K562 (cell line): ENCODE measurements around the gene NOP58. TPM values are rescaled to one million over a fixed set of nuclear protein-coding genes. Genes with fewer than 3 reads are reported as not detected.

Source experiments
- ATAC-seq: fragments of 200-7000 bp; cut with Tn5 transposase; 3 replicates; pipeline ENCODE4 v1.9.1; 2020; ENCODE audit warnings: moderate library complexity
- Bru-seq: library from RNA; stranded (reverse); fragments of 400-500 nt; gene quantifications from one replicate; lab custom pipeline; 2021; lab: Mats Ljungman, UMichigan
- BruChase-seq, 2 experiments: library from RNA; stranded (reverse); fragments of 400-500 nt; gene quantifications; one replicate each; lab custom pipeline; 2021; lab: Mats Ljungman, UMichigan
- BruUV-seq: library from RNA; stranded (reverse); fragments of 400-500 nt; replicated peaks from 2 replicates; lab custom pipeline; 2021; lab: Mats Ljungman, UMichigan
- CTCF ChIA-PET: fragments of 300-600 bp; formaldehyde crosslinking; extraction: SDS; loops from one replicate; lab custom pipeline; 2021; ENCODE audit warnings: low intra/inter-chr PET ratio; lab: Yijun Ruan, JAX
- POLR2A ChIA-PET: fragments of 300-600, 350-650 bp; sonication (Branson Sonifier 250); formaldehyde crosslinking; extraction: SDS; loops from one replicate; lab custom pipeline; 2021; ENCODE audit warnings: antibody characterized with exemption, inconsistent platforms; lab: Yijun Ruan, JAX
- DNase-seq, 4 experiments: peaks; one replicate each; pipeline versions ENCODE4 v3.0.0 to v3.0.0-alpha.2; 2011 to 2018; ENCODE audit warnings: low spot score in 3 of 4, mixed read lengths in 3 of 4; ENCODE audit errors: extremely low read depth in 1 of 4
- FAIRE-seq: peaks from 2 replicates; lab custom pipeline; 2011; peaks lifted over from hg19 to GRCh38; lab: Jason Lieb, UNC
- H2AFZ ChIP-seq: 2 replicates; pipeline ENCODE4 v1.6.0; 2011; ENCODE audit warnings: low read depth, low read length, control low read depth, inconsistent platforms
- H3K27ac ChIP-seq: fragments of 200-600 bp; 3 replicates; pipeline ENCODE4 v1.8.0; 2011; ENCODE audit warnings: low read depth, mild to moderate bottlenecking, control low read depth, inconsistent platforms, low read length, moderate library complexity, mixed read lengths; ENCODE audit errors: extremely low read depth
- H3K27me3 ChIP-seq, 2 experiments: fragments of 300-600 bp in 1 of 2; 2 replicates in 1 of 2; 3 replicates in 1 of 2; pipeline versions ENCODE4 v1.6.0 to v1.8.0; 2011; ENCODE audit warnings: inconsistent platforms in 2 of 2, low read length in 2 of 2, mild to moderate bottlenecking in 1 of 2, mixed read lengths in 1 of 2, moderate library complexity in 1 of 2; ENCODE audit not compliant: control insufficient read depth in 2 of 2, insufficient read depth in 2 of 2
- H3K36me3 ChIP-seq: fragments of 300-600 bp; 3 replicates; pipeline ENCODE4 v1.8.0; 2011; ENCODE audit warnings: mild to moderate bottlenecking, low read length, inconsistent platforms; ENCODE audit not compliant: control insufficient read depth, insufficient read depth
- H3K4me1 ChIP-seq, 2 experiments: fragments of 200-600 bp in 1 of 2; replicated peaks in 1 of 2; 2 replicates in 1 of 2; 3 replicates in 1 of 2; pipeline versions ENCODE4 v1.5.1 to v1.8.0; 2011; ENCODE audit warnings: inconsistent platforms in 2 of 2, low read length in 2 of 2, mild to moderate bottlenecking in 1 of 2, mixed read lengths in 1 of 2, moderate library complexity in 1 of 2; ENCODE audit not compliant: control insufficient read depth in 2 of 2, insufficient read depth in 2 of 2
- H3K4me2 ChIP-seq: 2 replicates; pipeline ENCODE4 v1.6.1; 2011; ENCODE audit warnings: low read length, control low read depth, inconsistent platforms, mixed read lengths; ENCODE audit not compliant: insufficient read depth
- H3K4me3 ChIP-seq: fragments of 200-600 bp; sonication (generic), shearing (Covaris generic); 2 replicates; pipeline ENCODE4 v1.5.1; 2016; ENCODE audit warnings: control low read depth, inconsistent platforms
- H3K79me2 ChIP-seq: fragments of 200-600 bp; 3 replicates; pipeline ENCODE4 v1.8.0; 2011; ENCODE audit warnings: low read length, inconsistent platforms; ENCODE audit not compliant: control insufficient read depth, insufficient read depth
- H3K9ac ChIP-seq, 2 experiments: 2 replicates each; pipeline versions ENCODE4 v1.6.0 to v1.6.1; 2011; ENCODE audit warnings: low read depth in 2 of 2, low read length in 2 of 2, control low read depth in 1 of 2, inconsistent platforms in 1 of 2, mild to moderate bottlenecking in 1 of 2, mixed read lengths in 1 of 2; ENCODE audit not compliant: insufficient read depth in 1 of 2
- H3K9me1 ChIP-seq: one replicate; pipeline ENCODE4 v1.6.0; 2011; ENCODE audit warnings: inconsistent platforms, mild to moderate bottlenecking, low read length, moderate library complexity; ENCODE audit not compliant: control insufficient read depth, insufficient read depth
- H3K9me3 ChIP-seq: replicated peaks from 2 replicates; pipeline ENCODE4 v1.5.1; 2011; ENCODE audit warnings: low read depth, low read length, inconsistent platforms; ENCODE audit not compliant: control insufficient read depth, insufficient read depth
- H4K20me1 ChIP-seq: replicated peaks from 2 replicates; pipeline ENCODE4 v1.6.1; 2011; ENCODE audit warnings: low read length, inconsistent platforms, mixed read lengths; ENCODE audit not compliant: control insufficient read depth, insufficient read depth
- ETV6 ChIP-seq, 3 experiments: fragments of 150-350 bp in 1 of 3; sonication (generic) in 1 of 3; formaldehyde crosslinking in 1 of 3; IDR thresholded peaks; 2 replicates each; pipeline versions ENCODE4 v1.6.1 to v1.8.0; 2014 to 2022; ENCODE audit warnings: borderline replicate concordance in 2 of 3, low read depth in 2 of 3, antibody characterized with exemption in 1 of 3, low read length in 1 of 3, mild to moderate bottlenecking in 1 of 3, missing genetic modification reagents in 1 of 3
- FOXM1 ChIP-seq, 2 experiments: fragments of 450-650 bp in 1 of 2; sonication (generic) in 1 of 2; formaldehyde crosslinking in 1 of 2; IDR thresholded peaks; 2 replicates each; pipeline versions ENCODE4 v1.6.1 to v1.9.0; 2017 to 2022; ENCODE audit warnings: low read depth in 2 of 2, mild to moderate bottlenecking in 2 of 2, missing genetic modification reagents in 1 of 2, moderate library complexity in 1 of 2
- MAFK ChIP-seq: IDR thresholded peaks from 2 replicates; pipeline ENCODE4 v1.6.1; 2011; ENCODE audit warnings: low read length, improper control_type of control experiment
- NCOA2 ChIP-seq, 2 experiments: fragments of 450-650 bp; IDR thresholded peaks; 2 replicates each; pipeline ENCODE4 v1.6.1; 2018; ENCODE audit warnings: mild to moderate bottlenecking in 2 of 2, moderate library complexity in 1 of 2; ENCODE audit not compliant: partially characterized antibody in 2 of 2
- NCOA4 ChIP-seq: fragments of 450-650 bp; IDR thresholded peaks from 2 replicates; pipeline ENCODE4 v1.6.1; 2018; ENCODE audit warnings: mild to moderate bottlenecking; ENCODE audit not compliant: partially characterized antibody
- PHTF2 ChIP-seq: fragments of 250-450 bp; sonication (Bioruptor Pico); IDR thresholded peaks from 2 replicates; pipeline ENCODE4 v1.5.0; 2021; ENCODE audit warnings: mild to moderate bottlenecking
- POLR2H ChIP-seq: IDR thresholded peaks from 2 replicates; pipeline ENCODE4 v1.6.1; 2016; ENCODE audit warnings: missing genetic modification characterization, low read depth, mild to moderate bottlenecking, control low read depth, missing compliant biosample characterization, moderate library complexity
- RUNX1 ChIP-seq: sonication (generic); IDR thresholded peaks from 2 replicates; pipeline ENCODE4 v1.6.1; 2016; ENCODE audit warnings: antibody characterized with exemption, low read depth
- SP2 ChIP-seq: IDR thresholded peaks from 2 replicates; pipeline ENCODE4 v1.6.1; 2011; ENCODE audit warnings: mild to moderate bottlenecking, low read depth, low read length, moderate library complexity; ENCODE audit not compliant: poor library complexity, severe bottlenecking; ENCODE audit errors: extremely low read depth
- TARDBP ChIP-seq: fragments of 450-650 bp; IDR thresholded peaks from 2 replicates; pipeline ENCODE4 v1.6.1; 2016
- ZHX1 ChIP-seq: fragments of 150-350 bp; conservative IDR thresholded peaks from 2 replicates; pipeline ENCODE4 v1.6.1; 2014; ENCODE audit warnings: low read length
- ZNF444 ChIP-seq: fragments of 250-450 bp; sonication (Bioruptor Pico); IDR thresholded peaks from 2 replicates; pipeline ENCODE4 v1.4.0; 2020; ENCODE audit warnings: mild to moderate bottlenecking, moderate library complexity
- WGBS: fragments of 100-300 bp; shearing (Covaris generic); methylation state at CpG from one replicate; pipeline ENCODE4 v1.1.6; 2016; ENCODE audit warnings: low coverage, mixed read lengths; ENCODE audit not compliant: insufficient coverage; ENCODE audit errors: missing lambda C conversion rate; 5-methylcytosine and 5-hydroxymethylcytosine counted together
- in situ Hi-C: fragments of 300-500 bp; cut with MboI; formaldehyde crosslinking; loops from 4 replicates; pipeline ENCODE4 v1.15.0; 2018; ENCODE audit warnings: inconsistent platforms, mixed read lengths
- intact Hi-C: fragments of 100-400 bp; cut with micrococcal nuclease; formaldehyde crosslinking; loops from 2 replicates; pipeline ENCODE4 v1.14.2; 2022
- long read RNA-seq, 3 experiments: library from polyadenylated mRNA in 2 of 3; library from RNA in 1 of 3; unstranded in 2 of 3; stranded (forward) in 1 of 3; transcript quantifications; one replicate each; pipeline ENCODE4 v2.0.0, GENCODE V29; 2019 to 2022
- polyA minus RNA-seq, 3 experiments: library from RNA; depleted of rRNA, polyadenylated mRNA; stranded (reverse); fragments of >200 nt; gene quantifications; 2 replicates each; pipeline ENCODE4 v1.2.3, GENCODE V29; 2011
- polyA plus RNA-seq, 8 experiments: library from polyadenylated mRNA; depleted of rRNA in 4 of 8; stranded (reverse) in 5 of 8; unstranded in 3 of 8; fragments of >200 nt; fragmentation: Nextera tagmentation in 2 of 8; fragmentation: Illumina TruSeq in 1 of 8; extraction: Ambion mirVana in 2 of 8; extraction: Trizol in 1 of 8; gene quantifications; 2 replicates each; pipeline versions ENCODE4 v1.2.1 to v1.2.3, GENCODE V29; 2011 to 2014; ENCODE audit warnings: inconsistent platforms in 1 of 8, missing spikeins in 1 of 8
- total RNA-seq, 7 experiments: library from RNA; depleted of rRNA in 6 of 7; stranded (reverse); fragments of >200 nt in 6 of 7; fragmentation: Illumina TruSeq in 2 of 7; extraction: Trizol in 2 of 7; gene quantifications; 2 replicates each; pipeline versions ENCODE4 v1.2.1 to v1.2.3, GENCODE V29; 2011 to 2021; ENCODE audit warnings: low replicate concordance in 1 of 7

The NOP58 gene
- 155 and 349 TPM in 2 replicates for total RNA-seq (2011; cell fraction: chromatin; rRNA removed; ENCODE audit: low replicate concordance)
- total RNA-seq (2011; cell fraction: nucleolus; rRNA removed), result 120 and 122 TPM in 2 replicates
- total RNA-seq (2011; cell fraction: nucleoplasm; rRNA removed), result 177 and 215 TPM in 2 replicates
- total RNA-seq (2014; rRNA removed), result 120 and 132 TPM in 2 replicates
- total RNA-seq (2014; rRNA removed; fragmentation: Illumina TruSeq; extraction: Trizol), result 208 and 241 TPM in 2 replicates
- 199 and 215 TPM in 2 replicates for total RNA-seq (2015; rRNA removed; fragmentation: Illumina TruSeq; extraction: Trizol)
- total RNA-seq (2021), result 135 and 142 TPM in 2 replicates
- 113 and 163 TPM in 2 replicates for polyA plus RNA-seq (2011; rRNA removed)
- 21.2 and 37.2 TPM in 2 replicates for polyA plus RNA-seq (2011; cell fraction: cytosol; rRNA removed)
- polyA plus RNA-seq (2011; cell fraction: nucleus; rRNA removed), result 126 and 156 TPM in 2 replicates
- 82.7 and 115 TPM in 2 replicates for polyA plus RNA-seq (2012)
- 193 and 218 TPM in 2 replicates for polyA plus RNA-seq (2014; fragmentation: Illumina TruSeq; extraction: Trizol)
- 100 to 1,000 TPM; 290 to 332 TPM for polyA plus RNA-seq (2014; fragmentation: Nextera tagmentation; extraction: Ambion mirVana)
- 185 and 192 TPM in 2 replicates for polyA plus RNA-seq (2014; rRNA removed)
- polyA minus RNA-seq (2011; rRNA and poly(A)+ RNA removed), result 172 and 179 TPM in 2 replicates
- polyA minus RNA-seq (2011; cell fraction: cytosol; rRNA and poly(A)+ RNA removed), result 62.0 and 66.5 TPM in 2 replicates
- polyA minus RNA-seq (2011; cell fraction: nucleus; rRNA and poly(A)+ RNA removed), result 157 and 226 TPM in 2 replicates
- percentile 96 among the genes with signal in this experiment for Bru-seq, nascent RNA
- percentile 98 among the genes with signal in this experiment for BruChase-seq, experiment 1, labeled RNA remaining after a 2-hour chase
- percentile 98 among the genes with signal in this experiment for BruChase-seq, experiment 2, labeled RNA remaining after a 6-hour chase
- long read RNA-seq, experiment 1, transcript NOP58-201 (15 exons, 2,046 nt), result major isoform, 130 of 455 reads
- long read RNA-seq, experiment 1, partial matches to known transcripts, result 202 of 455 reads
- long read RNA-seq, experiment 1, other reads (novel, unspliced or antisense), result 123 of 455 reads
- long read RNA-seq, experiment 2, transcript NOP58-201 (15 exons, 2,046 nt), result major isoform, 80 of 144 reads
- long read RNA-seq, experiment 2, partial matches to known transcripts, result 38 of 144 reads
- long read RNA-seq, experiment 2, other reads (novel, unspliced or antisense), result 25 of 144 reads
- long read RNA-seq, experiment 3, transcript NOP58-201 (15 exons, 2,046 nt), result major isoform, 9 of 222 reads
- long read RNA-seq, experiment 3, partial matches to known transcripts, result 201 of 222 reads
- long read RNA-seq, experiment 3, other reads (novel, unspliced or antisense), result 10 of 222 reads

- peak within 1 kb of the TSS; percentile 99 to 100 for H3K9ac ChIP-seq
- WGBS, result under 1% methylated on average over 49 of the region's 54 CpGs
- intact Hi-C loops, result loop anchor here (5.0 kb wide), 1 partner anchor 43 kb away; no protein-coding TSS in a partner anchor
- peak within 1 kb of the TSS; percentile 100 for H3K4me2 ChIP-seq
- peak; percentile 65 to 94 (median 78) for DNase-seq
- peak within 1 kb of the TSS; percentile 100 for H3K27ac ChIP-seq
- ChIA-PET CTCF (interaction anchor here (0.6 kb wide), 1 partner anchor 16 kb away, joined by 5 read pairs; no protein-coding TSS in a partner anchor), POLR2A (interaction anchor here (0.6 to 1.1 kb wide), 2 partner anchors 13 to 406 kb away, joined by 3 to 4 read pairs; no protein-coding TSS in a partner anchor)
- FAIRE-seq, result peak; percentile 98
- peak within 1 kb of the TSS; percentile 99 for H3K4me3 ChIP-seq
- H3K79me2 ChIP-seq, result peaks cover 57% of the 10 kb centered on the region
- no peaks in the 10 kb centered on the region for H3K9me3 ChIP-seq
- no peaks in the 10 kb centered on the region for H3K27me3 ChIP-seq
- H2AFZ ChIP-seq, result peak within 1 kb of the TSS; percentile 83
- H3K4me1 ChIP-seq, result peaks cover 8 to 10% of the 10 kb centered on the region in 2 experiments
- peaks cover 22% of the 10 kb centered on the region; the same call in 1 of the 3 replicates for H3K36me3 ChIP-seq
- H4K20me1 ChIP-seq, result peaks cover 33% of the 10 kb centered on the region
- H3K9me1 ChIP-seq, result no peaks in the 10 kb centered on the region
- ATAC-seq, result peak; percentile 88
- BruUV-seq, result TSS peak; percentile 63
- in situ Hi-C loops, result no loop called here
- no peak for TF ChIP-seq NCOA4
- 0 out of 2 replicates have a peak, but pooled peaks have one; percentile 39 for TF ChIP-seq RUNX1
- no peak for TF ChIP-seq MAFK
- no peak for TF ChIP-seq ZNF444 (CRISPR knock-in tag)
- TF ChIP-seq ZHX1, result no peak
- no peak for TF ChIP-seq TARDBP
- no peak for TF ChIP-seq FOXM1 (IDR thresholded peaks at IDR 0.05; ENCODE audit: low read depth)
- TF ChIP-seq FOXM1 (CRISPR knock-in tag; IDR thresholded peaks at IDR 0.05; ENCODE audit: low read depth), result no peak
- no peak for TF ChIP-seq NCOA2 (IDR thresholded peaks at IDR 0.05; ENCODE audit: partially characterized antibody in 2 of 2)
- no peak for TF ChIP-seq ETV6 (IDR thresholded peaks at IDR 0.05; ENCODE audit: borderline replicate concordance in 1 of 2, low read depth in 2 of 2, low read length in 1 of 2)
- TF ChIP-seq ETV6 (CRISPR knock-in tag; IDR thresholded peaks at IDR 0.05; ENCODE audit: borderline replicate concordance), result 0 out of 2 replicates have a peak, but pooled peaks have one; percentile 35
- TF ChIP-seq SP2, result no peak
- no peak for TF ChIP-seq PHTF2
- TF ChIP-seq POLR2H (tag), result peak; percentile 92
These were observed at the start of gene NOP58 for GRCh38 chr2:202265467-202266277. NOP58 (plus strand) TSS chr2:202265763; CDS start chr2:202265942, 179 bp downstream.
